Measurements from ENCODE around the gene TAT. TPM values are rescaled to one million over a fixed set of nuclear protein-coding genes. Genes with fewer than 3 reads are reported as not detected.
"Not testable (repeated sequence)": the region's sequence is repeated elsewhere in the genome, so short reads cannot be mapped to it uniquely, and the experiment has no call there.

The TAT gene
- total RNA-seq, 4 donors from 2014 or later: 0.19 TPM; not detected in 3

GRCh38 chr16:71565812-71566700 is 10.8 kb downstream of the TAT start:
- DNase-seq (ENCODE audit: low spot score) (no peak), ATAC-seq (ENCODE audit: low FRiP score) (no peak)
- TF ChIP-seq, protein P1, sequence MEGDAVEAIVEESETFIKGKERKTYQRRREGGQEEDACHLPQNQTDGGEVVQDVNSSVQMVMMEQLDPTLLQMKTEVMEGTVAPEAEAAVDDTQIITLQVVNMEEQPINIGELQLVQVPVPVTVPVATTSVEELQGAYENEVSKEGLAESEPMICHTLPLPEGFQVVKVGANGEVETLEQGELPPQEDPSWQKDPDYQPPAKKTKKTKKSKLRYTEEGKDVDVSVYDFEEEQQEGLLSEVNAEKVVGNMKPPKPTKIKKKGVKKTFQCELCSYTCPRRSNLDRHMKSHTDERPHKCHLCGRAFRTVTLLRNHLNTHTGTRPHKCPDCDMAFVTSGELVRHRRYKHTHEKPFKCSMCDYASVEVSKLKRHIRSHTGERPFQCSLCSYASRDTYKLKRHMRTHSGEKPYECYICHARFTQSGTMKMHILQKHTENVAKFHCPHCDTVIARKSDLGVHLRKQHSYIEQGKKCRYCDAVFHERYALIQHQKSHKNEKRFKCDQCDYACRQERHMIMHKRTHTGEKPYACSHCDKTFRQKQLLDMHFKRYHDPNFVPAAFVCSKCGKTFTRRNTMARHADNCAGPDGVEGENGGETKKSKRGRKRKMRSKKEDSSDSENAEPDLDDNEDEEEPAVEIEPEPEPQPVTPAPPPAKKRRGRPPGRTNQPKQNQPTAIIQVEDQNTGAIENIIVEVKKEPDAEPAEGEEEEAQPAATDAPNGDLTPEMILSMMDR (IDR thresholded peaks at IDR 0.05): no peak

GRCh38 chr16:71564335-71564967 is 12.4 kb downstream of the TAT start:
- TF ChIP-seq, protein P1 (IDR thresholded peaks at IDR 0.05): no peak
- DNase-seq (ENCODE audit: low spot score) (no peak), ATAC-seq (ENCODE audit: low FRiP score) (peak; percentile 43)

- no peak for DNase-seq (ENCODE audit: low spot score)
- ATAC-seq (ENCODE audit: low FRiP score): no peak
- TF ChIP-seq, protein P1 (IDR thresholded peaks at IDR 0.05): no peak
Observed at GRCh38 chr16:71562552-71562951, 14.3 kb downstream of the TAT start.

- ATAC-seq (ENCODE audit: low FRiP score); DNase-seq (ENCODE audit: low spot score): not testable (repeated sequence)
Observed at GRCh38 chr16:71561886-71562285, 15.0 kb downstream of the TAT start.

- ATAC-seq (ENCODE audit: low FRiP score) (no peak), DNase-seq (ENCODE audit: low spot score) (no peak)
- TF ChIP-seq, protein P1 (IDR thresholded peaks at IDR 0.05): no peak
Observed at GRCh38 chr16:71559855-71560254, 17.0 kb downstream of the TAT start.

DNA sequence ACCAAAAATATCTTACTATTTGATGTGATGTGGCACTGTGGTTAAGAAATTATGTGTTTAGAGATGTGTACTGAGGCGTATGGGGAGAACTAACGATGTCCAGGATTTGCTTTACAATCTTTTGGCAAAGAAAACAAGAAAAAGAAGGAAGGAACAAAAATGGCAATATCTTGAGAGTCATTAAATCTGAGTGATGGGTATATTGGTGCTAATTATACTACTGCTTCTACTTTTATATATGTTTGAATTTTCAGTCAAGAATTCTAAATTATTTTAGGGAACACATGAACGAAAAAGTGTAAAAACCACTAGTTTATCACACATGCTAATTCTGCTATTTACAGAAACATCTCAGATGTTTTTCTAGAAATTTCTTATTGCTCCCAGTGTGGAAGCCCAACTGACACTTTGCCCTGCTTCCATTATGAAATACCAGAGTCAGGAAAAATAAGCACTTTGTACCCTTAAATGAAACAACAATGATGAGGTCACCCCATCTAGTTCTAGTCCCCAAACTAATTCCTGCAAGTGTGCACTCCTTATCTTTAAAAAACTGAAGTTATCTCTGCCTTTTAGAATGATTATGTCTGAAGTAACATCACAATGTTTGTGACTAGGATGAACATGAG is 18.8 kb downstream of the TAT start:
- DNase-seq (ENCODE audit: low spot score) (no peak), ATAC-seq (ENCODE audit: low FRiP score) (no peak)
- TF ChIP-seq, protein P1 (IDR thresholded peaks at IDR 0.05): no peak

DNA sequence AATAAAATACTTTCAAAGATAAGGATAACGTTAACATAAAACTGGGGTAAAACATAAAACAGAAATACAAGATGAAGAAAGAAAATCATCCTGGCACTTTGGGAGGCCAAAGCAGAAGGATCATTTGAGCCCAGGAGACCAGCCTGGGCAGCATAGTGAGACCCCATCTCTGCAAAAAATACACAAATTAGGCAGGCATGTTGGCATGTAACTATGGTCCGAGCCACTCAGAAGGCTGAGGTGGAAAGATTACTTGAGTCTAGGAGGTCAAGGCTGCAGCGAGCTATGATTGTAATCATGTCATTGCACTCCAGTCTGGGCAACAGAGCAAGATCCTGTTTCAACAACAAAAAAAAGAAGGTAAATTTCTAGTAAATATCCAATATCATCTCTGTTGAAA is 19.6 kb downstream of the TAT start:
- ATAC-seq (ENCODE audit: low FRiP score): no peak
- TF ChIP-seq, protein P1 (IDR thresholded peaks at IDR 0.05): no peak
- DNase-seq (ENCODE audit: low spot score): no peak
